GM19452 (cell line): Measurements from ENCODE around the gene UBL7.

Experiments used
- ATAC-seq: cut with Tn5 transposase; IDR thresholded peaks from one replicate; pipeline ENCODE4 v1.9.1; 2021; ENCODE audit not compliant: unreplicated experiment

UBL7 gene

DNA sequence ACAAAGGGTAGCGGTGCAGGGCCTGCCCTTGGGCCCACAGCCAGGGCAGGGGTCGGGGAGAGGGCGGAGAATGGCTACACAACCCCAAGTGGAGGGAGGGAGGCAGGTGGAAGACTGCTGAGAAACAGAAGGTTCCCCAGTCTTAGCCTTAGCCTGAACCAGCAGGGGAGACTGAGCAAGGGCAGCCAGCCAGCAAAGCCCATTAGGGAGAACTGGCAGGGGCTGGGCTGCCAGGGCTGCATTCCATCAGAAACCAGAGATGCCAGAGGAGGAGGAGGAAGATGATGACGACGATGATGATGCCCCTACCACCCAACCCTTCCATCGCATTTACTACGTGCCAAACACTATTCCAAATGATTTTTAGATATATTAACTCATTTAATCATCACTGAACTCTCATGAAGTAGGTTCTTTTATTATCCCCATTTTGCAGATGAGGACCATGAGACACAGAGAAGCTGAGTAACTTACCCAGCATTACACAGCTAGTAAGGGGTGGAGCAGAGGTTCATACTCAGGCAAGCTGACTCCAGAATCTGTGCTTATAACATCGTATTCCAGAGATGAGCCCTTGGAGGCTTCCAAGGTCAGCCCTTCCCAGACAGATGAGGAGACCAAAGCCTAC, 35.9 kb downstream of the UBL7 start:
- no peak for ATAC-seq

DNA sequence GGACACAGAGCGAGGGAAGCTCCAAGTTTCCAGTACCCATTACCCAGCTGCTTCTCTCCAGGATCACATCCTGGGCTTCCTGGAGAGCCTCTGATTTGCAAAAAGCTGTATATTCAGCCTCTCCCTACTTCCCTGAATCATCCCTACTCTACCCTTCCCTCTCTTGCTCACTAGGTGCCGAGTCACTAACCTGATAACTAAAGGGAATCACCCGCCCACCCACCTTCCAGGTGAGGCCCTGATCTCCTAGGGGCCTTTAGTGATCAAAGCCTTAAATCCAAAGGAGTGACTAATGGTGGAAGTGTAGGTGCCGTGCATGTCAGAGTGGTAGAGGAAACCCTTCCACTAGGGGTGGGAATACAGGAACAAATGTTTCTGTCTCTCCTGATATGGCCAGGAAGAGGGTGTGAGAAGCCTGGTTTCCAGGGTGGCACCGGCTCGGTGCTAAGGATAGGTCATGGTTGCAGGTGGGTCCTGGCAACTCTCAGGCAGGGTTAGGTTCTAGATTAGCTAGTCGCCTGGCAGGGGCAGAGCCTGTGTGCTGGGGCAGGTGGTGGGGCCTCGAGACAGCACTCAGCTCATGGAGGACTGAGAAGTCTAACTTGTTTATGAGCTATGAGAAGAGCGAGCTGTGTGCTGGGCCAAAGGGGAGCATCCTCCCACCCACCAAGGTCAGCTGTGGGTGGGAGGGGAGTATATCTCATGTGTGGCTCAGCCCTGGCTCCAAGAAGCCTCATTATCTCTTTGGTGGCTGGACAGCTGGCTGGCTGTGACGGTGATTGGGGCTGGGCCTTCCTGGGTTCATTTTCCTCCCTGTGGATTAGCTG, 37.3 kb downstream of the UBL7 start:
- ATAC-seq: no peak

DNA sequence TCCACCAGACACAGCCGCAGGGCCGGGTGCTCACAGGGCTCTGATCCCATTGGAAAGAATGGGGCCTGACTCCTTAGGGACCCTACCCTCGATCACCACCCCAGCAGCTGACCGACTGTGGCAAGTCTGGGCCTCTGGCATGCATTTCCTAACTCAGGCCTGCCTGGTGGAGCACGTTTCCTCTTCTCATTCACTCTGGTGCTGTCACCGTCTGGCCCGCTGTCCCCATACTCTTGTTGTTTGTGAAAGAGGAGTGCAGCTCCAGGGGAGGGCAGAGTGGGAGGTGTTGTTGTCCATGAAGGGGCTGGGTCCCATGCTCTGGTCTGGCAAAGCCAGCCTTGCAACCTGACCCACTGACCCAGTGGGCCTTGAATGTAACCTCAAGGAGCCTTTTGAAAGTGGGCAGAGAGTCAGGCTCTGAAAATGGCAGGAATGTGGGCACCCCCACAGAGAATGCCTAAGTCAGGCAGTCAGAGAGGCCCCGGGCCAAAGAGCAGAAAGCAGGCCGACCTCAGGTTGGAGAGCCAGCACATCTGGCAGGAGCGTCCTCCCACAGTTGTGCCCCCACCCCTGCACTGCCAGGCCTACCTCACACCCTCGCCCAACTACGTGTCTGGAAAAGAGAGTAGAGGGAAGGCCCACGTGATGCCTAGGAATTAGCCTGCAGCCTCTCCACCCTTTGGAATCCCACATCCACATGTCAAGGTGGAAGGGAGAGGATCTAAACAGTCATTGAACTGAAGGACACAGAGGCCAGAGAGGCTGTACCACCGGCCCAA, 38.1 kb downstream of the UBL7 start:
- ATAC-seq: no peak

GRCh38 chr15:74422265-74422651, 38.7 kb downstream of the UBL7 start:
- ATAC-seq: no peak

GRCh38 chr15:74421302-74422245, 39.4 kb downstream of the UBL7 start:
- ATAC-seq: no peak

DNA sequence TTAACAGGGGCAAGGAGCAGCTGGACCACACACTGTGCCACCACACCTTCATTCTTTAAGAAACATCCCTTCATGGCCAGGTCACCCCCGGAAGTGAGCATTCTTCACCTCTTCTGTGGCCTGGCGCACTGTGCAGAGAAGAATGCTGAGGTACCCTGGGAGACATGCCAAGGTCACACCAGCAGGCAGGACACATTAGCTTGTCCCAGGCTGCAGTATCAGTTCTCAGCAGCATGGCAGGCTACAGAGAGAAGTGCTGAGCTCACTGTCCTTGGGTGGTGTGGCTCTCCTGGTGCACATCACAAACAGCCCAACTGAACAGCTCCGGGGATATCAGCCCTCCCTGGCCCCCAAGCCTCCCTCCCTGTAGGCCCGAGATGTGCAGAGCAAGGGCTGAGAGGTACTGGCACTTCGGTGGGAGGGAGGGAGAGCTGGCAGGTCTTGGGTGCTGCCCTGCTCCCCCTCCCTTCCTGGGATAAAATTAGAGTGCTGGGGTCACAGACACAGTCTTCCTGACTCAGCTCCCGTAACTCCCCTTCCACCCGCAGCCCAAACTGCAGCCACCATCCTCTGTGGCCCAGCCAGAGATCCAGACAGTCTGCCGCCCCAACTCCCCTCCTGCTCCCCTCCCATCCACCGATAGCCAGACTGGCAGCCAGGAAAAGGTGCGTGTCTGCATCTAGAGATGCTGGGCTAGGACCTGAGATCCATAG, 40.6 kb downstream of the UBL7 start:
- no peak for ATAC-seq

DNA sequence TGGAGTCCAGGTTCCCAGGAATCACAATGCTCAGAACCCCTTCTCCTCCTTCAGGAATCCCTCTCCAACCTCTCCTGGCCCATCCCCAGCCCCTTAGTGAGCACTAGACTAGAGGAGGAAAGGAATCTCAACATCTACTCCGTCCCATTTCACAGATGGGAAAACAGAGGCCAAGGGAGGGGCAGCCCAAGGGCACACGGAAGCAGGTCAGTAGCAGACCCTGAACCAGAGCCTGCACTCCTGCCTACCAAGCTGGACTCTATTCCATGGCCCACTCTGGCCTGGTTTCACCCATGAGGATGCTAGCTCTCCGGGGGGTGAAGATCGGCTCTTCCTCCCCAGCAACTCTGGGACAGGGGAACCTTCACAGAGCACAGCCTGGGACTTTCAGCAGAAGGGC, 41.5 kb downstream of the UBL7 start:
- ATAC-seq: no peak

GRCh38 chr15:74418575-74419338, 42.2 kb downstream of the UBL7 start:
- ATAC-seq: no peak

DNA sequence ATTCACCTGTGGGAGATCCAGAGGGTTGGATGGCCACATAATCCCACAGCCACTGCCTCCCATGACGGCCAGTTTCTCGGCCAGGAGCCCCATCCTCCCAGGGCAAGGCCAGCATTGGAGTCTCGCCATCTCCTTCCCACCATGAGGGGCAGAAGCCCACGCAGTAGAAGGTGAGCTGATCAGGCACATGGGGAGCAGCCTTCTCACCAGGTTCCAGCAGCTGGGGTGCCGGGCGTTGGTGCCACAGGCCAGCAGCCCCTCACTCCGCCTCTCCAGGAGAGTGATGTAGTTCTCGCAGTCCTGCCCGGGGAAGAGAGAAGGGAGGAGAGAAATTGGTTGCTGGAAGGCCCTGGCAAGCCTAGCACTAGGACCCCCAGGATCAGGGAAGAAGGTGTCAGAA, 43.3 kb downstream of the UBL7 start:
- no peak for ATAC-seq

- ATAC-seq: no peak
Measured at GRCh38 chr15:74417225-74417624, 43.7 kb downstream of the UBL7 start.

GRCh38 chr15:74415966-74416916, 44.7 kb downstream of the UBL7 start:
- no peak for ATAC-seq

DNA sequence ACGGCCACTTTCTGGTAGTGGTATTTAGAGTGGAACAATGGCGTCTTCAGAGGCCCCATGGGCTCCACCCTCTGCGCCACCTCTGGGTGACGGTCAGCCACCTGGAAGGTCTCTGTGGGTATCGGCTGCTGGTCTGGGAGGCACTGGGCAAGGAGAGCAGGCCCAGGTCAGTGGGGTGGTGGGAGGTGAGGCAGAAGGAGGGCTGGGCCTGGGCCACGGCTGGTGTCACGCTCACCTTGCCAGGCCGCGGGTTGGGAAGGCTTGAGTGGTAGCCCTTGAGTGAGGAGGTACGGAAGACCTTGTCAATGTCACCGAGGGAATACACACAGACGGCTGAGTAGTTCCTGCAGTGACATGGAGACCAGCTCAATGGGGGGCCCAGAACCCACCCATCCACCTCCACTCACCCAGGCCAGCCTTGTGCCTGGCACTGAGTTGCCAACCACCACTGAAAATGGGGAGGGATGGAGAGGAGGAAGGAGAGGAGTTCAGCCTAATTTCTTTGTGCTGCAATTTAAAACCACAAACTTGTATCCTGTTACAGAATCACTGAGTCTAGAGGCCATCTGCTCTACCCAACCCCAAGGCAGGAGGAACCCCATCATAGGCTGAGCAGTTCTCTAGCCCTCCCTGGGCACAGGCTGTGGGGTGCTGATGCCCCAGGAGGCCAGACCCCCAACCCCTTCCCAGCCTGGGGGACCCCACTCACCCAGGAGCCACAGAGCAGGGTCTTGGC, 46.2 kb downstream of the UBL7 start:
- no peak for ATAC-seq

GRCh38 chr15:74414081-74414580, 46.8 kb downstream of the UBL7 start:
- ATAC-seq: no peak

GRCh38 chr15:74413350-74414080, 47.4 kb downstream of the UBL7 start:
- no peak for ATAC-seq

- no peak for ATAC-seq
Measured at GRCh38 chr15:74412159-74412558, 48.8 kb downstream of the UBL7 start.

DNA sequence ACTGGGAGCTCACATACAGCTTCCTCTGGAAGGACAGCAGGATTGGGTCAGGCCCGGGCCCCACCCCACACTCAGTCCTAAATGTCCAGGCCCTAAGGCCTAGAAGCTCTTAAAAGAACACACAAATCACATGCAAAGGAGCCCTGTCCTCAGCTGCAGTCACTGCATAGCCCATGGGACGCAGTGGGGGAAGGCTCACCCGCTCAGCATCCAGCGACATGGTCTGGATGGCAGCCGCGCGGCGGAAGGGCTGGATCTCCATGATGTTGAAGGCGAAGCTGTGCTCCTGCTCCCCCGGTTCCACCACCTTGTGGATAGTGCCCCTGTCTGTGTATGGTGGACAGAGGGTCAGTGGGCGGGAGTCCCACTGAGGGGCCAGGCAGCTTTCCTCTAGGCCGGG, 49.3 kb downstream of the UBL7 start:
- ATAC-seq: no peak

- no peak for ATAC-seq
Measured at GRCh38 chr15:74410502-74410901, 50.5 kb downstream of the UBL7 start.
